GM18511 (cell line): Measurements from ENCODE around the gene POU2F2.

Experiments
- ATAC-seq: cut with Tn5 transposase; IDR thresholded peaks from one replicate; pipeline ENCODE4 v1.9.1; 2021; ENCODE audit warnings: mild to moderate bottlenecking, moderate library complexity; ENCODE audit not compliant: unreplicated experiment

The POU2F2 gene

GRCh38 chr19:42126574-42126973 lies 5.7 kb downstream of the POU2F2 start:
- ATAC-seq: no peak

DNA sequence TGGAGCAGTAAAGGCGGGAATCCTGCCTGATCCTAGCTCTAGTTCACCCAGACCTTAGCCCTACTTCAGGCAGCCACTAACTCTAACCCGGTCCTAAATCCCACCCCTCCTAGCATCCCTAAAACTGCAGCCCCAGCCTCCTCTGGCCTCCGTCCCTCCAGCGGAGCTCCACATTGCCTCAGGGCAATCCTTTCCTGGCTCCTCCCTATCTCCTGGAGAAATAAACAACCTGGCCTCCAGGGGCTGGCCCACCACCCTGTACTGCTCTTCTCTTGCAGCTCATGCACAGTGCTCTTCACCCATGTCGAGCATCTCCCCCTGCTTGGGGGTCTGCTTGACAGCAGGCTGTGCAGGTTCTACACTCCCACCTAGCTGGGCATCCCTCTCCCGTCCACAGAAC lies 6.7 kb downstream of the POU2F2 start:
- no peak for ATAC-seq

DNA sequence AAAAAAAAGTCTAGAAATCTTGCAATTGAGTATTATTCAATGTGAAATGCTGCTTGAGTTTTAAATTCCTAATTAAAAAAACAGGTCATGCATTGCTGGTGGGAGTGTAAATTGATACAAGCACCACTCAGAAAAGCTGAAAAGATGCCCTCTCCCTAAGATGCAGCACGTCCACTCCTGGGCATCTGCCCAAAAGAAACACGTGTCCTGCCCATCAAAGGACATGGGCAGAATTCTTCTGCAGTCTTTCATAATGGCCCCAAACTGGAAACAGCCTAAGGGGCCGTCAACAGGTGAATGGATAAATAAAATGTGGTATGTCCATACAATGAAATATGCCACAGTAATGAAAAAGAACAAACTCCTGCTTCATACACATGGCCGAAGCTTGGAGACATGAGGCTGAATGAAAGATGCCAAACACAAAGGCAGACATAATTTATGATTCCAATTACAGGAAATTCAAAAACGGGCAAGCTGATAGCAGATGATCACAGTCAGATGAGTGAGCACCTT lies 7.8 kb downstream of the POU2F2 start:
- no peak for ATAC-seq

- ATAC-seq: no peak
Observed at GRCh38 chr19:42123765-42124164, 8.5 kb downstream of the POU2F2 start.

DNA sequence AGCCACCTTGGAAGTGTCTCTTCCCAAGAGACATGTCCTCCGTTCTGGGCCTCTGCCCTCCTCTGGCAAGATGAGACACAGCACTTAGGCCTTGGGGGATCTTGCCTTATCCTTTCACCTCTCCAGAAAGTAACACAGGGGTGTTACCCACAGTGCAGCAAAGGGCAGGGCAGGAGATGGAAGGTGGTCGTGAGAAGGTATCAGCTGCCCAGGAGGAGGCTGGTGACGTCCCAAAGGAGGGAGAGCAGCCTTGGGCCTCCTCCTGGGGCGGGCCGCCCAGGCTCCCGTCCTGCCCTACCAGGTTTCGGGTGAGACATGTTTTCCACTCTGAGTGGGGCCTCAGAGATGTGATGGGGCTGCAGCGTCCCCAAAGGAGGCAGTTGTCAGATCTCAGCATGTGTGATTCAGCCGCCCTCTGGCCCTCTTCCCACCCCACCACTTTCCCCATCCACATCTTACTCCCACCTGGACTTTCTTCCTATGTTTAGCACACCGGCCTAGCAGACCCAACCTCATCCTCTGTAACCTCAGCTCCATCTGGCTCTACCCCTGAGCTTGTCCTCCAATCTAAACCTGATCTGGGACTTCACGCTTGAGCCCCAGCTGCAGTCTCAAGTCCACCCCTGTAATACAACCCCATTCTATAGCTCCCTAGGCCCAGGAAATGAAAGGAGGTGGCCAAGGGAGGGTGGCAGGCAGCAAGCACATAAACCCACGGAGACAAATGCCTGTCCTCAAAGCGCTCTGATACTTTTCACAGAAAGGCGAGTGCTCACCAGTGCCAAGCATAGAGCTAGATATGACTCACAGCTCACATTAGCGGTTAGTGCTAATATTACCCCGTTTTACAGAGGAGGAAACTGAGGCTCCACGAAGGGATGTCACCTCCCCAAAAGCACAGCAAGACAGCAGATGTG lies 9.3 kb downstream of the POU2F2 start:
- ATAC-seq: no peak

DNA sequence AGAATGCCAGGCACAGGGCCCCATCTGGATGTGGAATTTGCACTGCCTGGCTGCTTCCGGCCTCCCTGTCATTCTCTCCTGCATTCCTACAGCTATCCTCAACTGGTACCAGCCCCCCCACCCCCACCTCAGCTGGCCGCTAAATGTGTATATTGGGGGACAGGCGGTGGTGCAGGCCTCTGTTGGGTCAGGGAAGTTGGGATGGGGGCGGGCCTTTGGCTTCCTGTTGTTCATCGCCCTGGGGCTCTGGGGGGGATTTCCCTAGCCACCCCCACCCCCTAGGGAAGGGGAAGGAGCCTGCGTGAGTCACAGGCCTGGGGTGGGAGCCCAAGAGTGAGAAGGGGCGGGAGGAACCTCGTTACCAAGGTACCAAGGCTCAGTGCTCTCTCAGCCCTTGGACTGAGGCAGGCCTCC lies 10.6 kb downstream of the POU2F2 start:
- no peak for ATAC-seq

DNA sequence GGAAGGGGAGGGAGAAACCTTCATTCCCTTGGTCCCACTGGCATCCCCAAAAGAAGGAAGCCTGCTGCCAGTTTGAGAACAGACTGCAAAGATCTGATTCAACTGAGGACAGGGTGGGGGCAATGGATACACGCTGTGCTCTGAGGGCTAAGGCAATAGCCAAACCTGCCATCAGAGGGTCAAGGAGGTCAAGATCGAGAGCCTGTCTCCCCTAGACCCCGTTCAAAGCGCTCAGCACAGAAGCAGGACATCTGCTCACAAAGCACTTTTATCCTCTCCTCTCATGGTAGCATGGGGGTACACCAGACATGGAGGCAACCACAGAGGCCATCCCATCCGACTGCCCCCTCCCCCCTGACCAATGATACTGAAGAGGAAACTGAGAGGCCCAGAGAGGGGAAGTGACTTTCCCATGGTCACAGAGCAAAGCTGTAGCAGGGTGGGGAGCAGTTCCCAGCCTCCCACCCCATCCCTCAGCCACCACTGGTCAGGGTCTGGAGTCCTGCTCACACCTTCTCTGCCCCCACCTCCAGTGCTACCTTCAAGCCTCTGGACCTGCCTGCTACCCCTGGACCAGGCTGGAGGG lies 11.1 kb downstream of the POU2F2 start:
- no peak for ATAC-seq

- no peak for ATAC-seq
Observed at GRCh38 chr19:42120276-42120980, 11.8 kb downstream of the POU2F2 start.

- no peak for ATAC-seq
Observed at GRCh38 chr19:42117076-42117475, 15.2 kb downstream of the POU2F2 start.

GRCh38 chr19:42116308-42117075 lies 15.8 kb downstream of the POU2F2 start:
- ATAC-seq: no peak

DNA sequence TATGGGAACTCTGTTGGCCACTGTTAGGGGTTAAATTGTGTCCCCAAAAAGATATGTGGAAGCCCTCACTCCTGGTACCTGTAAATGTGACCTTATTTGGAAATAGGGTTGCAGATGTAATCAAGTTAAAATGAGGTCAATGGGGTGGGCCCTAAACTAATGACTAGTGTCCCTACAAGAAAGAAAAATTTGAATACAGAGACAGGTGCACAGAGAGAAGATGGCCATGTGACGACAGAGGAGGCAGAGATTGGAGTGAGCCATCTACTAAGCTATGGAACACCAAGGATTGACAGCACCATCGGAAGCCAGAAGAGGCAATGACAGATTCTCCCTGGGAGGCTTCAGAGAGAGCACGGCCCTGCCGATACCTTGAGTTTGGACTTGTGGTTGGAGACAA lies 16.5 kb downstream of the POU2F2 start:
- no peak for ATAC-seq

GRCh38 chr19:42115219-42115618 lies 17.0 kb downstream of the POU2F2 start:
- ATAC-seq: no peak

DNA sequence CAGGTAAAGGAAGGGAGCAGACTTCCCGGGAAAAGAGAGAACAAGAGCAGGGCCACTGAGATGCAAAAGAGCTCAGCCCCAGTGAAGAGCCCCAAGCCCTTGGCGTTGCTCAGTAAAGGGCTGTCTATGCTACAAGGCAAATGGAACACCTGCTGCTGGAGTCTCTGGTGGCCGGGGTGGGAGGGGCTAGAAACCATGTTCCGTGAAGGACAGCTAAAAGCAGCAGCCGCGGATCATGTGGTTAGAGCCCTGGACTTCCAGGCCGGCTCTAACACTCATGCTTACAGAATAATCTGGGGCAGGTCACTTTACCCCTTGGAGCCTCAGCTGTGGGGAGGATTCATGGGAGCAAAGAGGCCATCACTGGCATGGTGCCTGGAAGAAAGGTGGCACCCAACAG lies 17.8 kb downstream of the POU2F2 start:
- peak; percentile 74 for ATAC-seq

DNA sequence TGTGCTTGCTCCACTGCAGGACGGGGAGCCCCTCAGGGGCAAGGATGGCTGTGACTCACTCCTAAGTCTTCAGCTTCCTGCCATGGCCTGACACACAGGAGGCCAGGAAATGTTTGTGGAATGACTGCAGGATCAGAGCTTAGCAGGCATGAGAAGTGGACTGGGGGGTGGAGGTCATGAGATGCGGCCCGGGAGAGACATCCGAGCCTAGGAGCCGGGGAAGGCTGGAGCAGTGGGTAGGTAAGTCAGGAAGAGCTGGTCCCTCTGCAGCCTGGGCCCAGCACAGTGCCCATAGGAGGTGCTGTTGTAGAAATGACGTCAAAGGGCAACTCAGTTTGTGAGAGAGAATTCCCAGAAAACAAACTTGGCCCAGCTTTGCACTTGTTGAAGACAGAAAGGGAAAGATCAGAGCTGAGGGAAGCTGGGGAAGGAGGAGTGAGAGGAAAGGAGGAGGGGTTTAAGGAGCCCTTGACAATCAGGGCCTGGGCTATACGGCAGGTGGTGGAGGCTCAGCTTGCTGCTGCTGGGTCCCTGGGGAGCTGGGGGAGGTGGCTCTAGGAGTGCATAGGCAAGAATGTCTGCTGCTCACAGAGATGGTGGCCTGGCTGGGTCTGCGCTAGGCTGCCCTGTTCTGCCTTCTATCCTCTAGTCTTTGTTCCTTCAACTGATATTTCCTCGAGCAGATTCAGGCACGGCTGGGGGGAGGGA lies 18.5 kb downstream of the POU2F2 start:
- ATAC-seq: peak; percentile 78

- no peak for ATAC-seq
Observed at GRCh38 chr19:42111811-42112210, 20.4 kb downstream of the POU2F2 start.

DNA sequence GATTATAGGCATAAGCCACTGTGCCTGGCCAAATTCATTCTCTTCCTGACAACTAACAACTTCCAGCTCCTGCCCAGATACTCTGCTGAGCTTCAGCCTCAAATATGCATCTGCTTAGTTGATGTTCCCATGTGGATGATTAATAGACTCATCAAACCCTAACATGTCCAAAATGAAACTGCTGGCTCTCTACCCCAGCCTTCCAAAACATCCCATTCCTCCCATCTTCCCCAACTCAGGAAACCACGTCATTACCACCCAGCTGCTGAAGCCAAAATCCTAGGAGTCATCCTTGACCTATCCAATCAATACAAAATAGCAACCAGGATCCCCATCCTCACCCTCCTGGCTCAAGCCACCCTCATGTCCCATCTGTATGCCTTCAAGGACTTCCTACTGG lies 20.9 kb downstream of the POU2F2 start:
- ATAC-seq: no peak

DNA sequence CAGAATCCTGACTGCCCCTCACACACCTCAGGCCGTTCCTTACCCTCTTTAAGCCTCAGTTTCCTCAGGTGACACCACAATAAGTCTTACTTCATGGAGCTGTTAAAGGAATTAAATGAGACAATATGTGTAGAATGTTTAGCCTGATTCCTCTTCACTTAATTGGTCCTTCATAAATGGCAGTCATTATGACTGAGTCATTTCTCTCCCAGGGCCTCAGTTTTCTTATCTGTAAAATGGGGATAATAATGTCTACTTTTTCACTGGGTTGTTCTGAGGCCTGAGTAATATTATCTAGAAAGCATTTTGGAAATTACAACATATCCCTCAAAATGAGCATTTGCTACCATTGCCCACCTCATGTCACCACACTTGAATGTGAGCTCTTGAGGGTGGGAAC lies 21.6 kb downstream of the POU2F2 start:
- no peak for ATAC-seq

DNA sequence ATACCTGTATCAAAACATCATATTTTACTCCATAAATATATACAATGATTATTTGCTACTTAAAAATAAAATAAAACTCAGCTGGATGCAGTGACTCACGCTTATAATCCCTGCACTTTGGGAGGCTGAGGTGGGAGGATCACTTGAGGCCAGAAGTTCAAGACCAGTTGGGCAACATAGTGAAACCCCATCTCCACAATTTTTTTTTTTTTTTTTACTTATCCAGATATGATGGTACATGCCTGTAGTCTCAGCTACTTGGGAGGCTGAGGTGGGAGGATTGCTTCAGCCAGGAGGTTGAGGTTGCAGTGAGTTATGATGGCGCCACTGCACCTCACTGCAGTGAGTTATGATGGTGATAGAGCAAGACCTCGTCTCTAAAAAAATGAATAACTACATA lies 22.4 kb downstream of the POU2F2 start:
- no peak for ATAC-seq

- ATAC-seq: peak; percentile 81
Observed at GRCh38 chr19:42108527-42109389, 23.5 kb downstream of the POU2F2 start.
